GM23338 (cell line): Measurements from ENCODE around the gene ATXN7L2. TPM values are rescaled to one million over a fixed set of nuclear protein-coding genes. Genes with fewer than 3 reads are reported as not detected.
"Not testable (repeated sequence)": the region's sequence is repeated elsewhere in the genome, so short reads cannot be mapped to it uniquely, and the experiment has no call there.

Source experiments
- ATAC-seq: fragments of 200-7000 bp; cut with Tn5 transposase; 3 replicates; pipeline ENCODE4 v1.9.1; 2020
- DNase-seq: peaks from one replicate; pipeline ENCODE4 v3.0.0-alpha.2; 2015; ENCODE audit warnings: low spot score
- H2AFZ ChIP-seq: fragments of 200-600 bp; sonication (generic); 2 replicates; pipeline ENCODE4 v1.8.0; 2016; ENCODE audit warnings: antibody characterized with exemption, mild to moderate bottlenecking, moderate library complexity
- H3F3A ChIP-seq: fragments of 200-600 bp; sonication (generic); replicated peaks from 2 replicates; pipeline ENCODE4 v1.8.0; 2017; ENCODE audit warnings: antibody characterized with exemption, mixed run types, low read depth
- H3K27ac ChIP-seq: fragments of 200-600 bp; sonication (generic); 2 replicates; pipeline ENCODE4 v1.6.1; 2016; ENCODE audit warnings: low read depth
- H3K27me3 ChIP-seq: fragments of 200-600 bp; sonication (generic); 2 replicates; pipeline ENCODE4 v1.8.0; 2016; ENCODE audit warnings: mild to moderate bottlenecking, mixed run types, moderate library complexity; ENCODE audit not compliant: insufficient read depth
- H3K36me3 ChIP-seq: fragments of 200-600 bp; sonication (generic); 2 replicates; pipeline ENCODE4 v1.8.0; 2016; ENCODE audit warnings: mild to moderate bottlenecking; ENCODE audit not compliant: insufficient read depth
- H3K4me1 ChIP-seq: fragments of 200-600 bp; sonication (generic); 2 replicates; pipeline ENCODE4 v1.8.0; 2016; ENCODE audit warnings: mild to moderate bottlenecking, moderate library complexity; ENCODE audit not compliant: insufficient read depth
- H3K4me2 ChIP-seq: fragments of 200-600 bp; sonication (generic); 2 replicates; pipeline ENCODE4 v1.7.1; 2017; ENCODE audit warnings: mixed run types
- H3K4me3 ChIP-seq: fragments of 200-600 bp; sonication (generic); 2 replicates; pipeline ENCODE4 v1.6.1; 2016; ENCODE audit warnings: mixed run types
- H3K79me2 ChIP-seq: fragments of 200-600 bp; sonication (generic); replicated peaks from 2 replicates; pipeline ENCODE4 v1.8.0; 2017; ENCODE audit warnings: mild to moderate bottlenecking; ENCODE audit not compliant: insufficient read depth
- H3K9me2 ChIP-seq: fragments of 200-600 bp; sonication (generic); 2 replicates; pipeline ENCODE4 v1.8.0; 2017; ENCODE audit not compliant: insufficient read depth
- H4K20me1 ChIP-seq: fragments of 200-600 bp; sonication (generic); replicated peaks from 2 replicates; pipeline ENCODE4 v1.8.0; 2017; ENCODE audit warnings: mild to moderate bottlenecking; ENCODE audit not compliant: insufficient read depth
- H3K27ac Mint-ChIP-seq: 2 replicates; pipeline ENCODE4 v1.8.0; 2020; ENCODE audit warnings: inconsistent platforms, mild to moderate bottlenecking, moderate library complexity, mixed read lengths
- H3K27me3 Mint-ChIP-seq: 3 replicates; pipeline ENCODE4 v1.8.0; 2022; ENCODE audit warnings: low read depth, mild to moderate bottlenecking, moderate library complexity, mixed read lengths, inconsistent platforms; ENCODE audit not compliant: insufficient read depth, poor library complexity
- H3K36me3 Mint-ChIP-seq: 3 replicates; pipeline ENCODE4 v1.8.0; 2021; ENCODE audit warnings: low read depth, mild to moderate bottlenecking, inconsistent platforms, moderate library complexity, mixed read lengths
- H3K4me1 Mint-ChIP-seq: 3 replicates; pipeline ENCODE4 v1.8.0; 2020; ENCODE audit warnings: mild to moderate bottlenecking, inconsistent platforms, mixed read lengths
- H3K4me3 Mint-ChIP-seq: 3 replicates; pipeline ENCODE4 v1.8.0; 2021; ENCODE audit warnings: moderate library complexity, mild to moderate bottlenecking, inconsistent platforms, mixed read lengths
- H3K9me3 Mint-ChIP-seq: 3 replicates; pipeline ENCODE4 v1.8.0; 2020; ENCODE audit warnings: moderate library complexity, mild to moderate bottlenecking, inconsistent platforms, mixed read lengths
- CREB1 ChIP-seq: fragments of 250-450 bp; sonication (Bioruptor Pico); IDR thresholded peaks from 2 replicates; pipeline ENCODE4 v1.5.0; 2020; ENCODE audit warnings: low read depth, mild to moderate bottlenecking, moderate library complexity
- CTCF ChIP-seq, 2 experiments: fragments of 200-600 bp in 1 of 2; sonication (generic) in 1 of 2; conservative IDR thresholded peaks; 2 replicates each; pipeline versions ENCODE4 v1.5.1 to v1.6.1; 2016 to 2017; ENCODE audit warnings: antibody characterized with exemption in 2 of 2, low read depth in 2 of 2, mild to moderate bottlenecking in 2 of 2, moderate library complexity in 1 of 2
- EZH2 ChIP-seq: fragments of 200-600 bp; sonication (generic); IDR thresholded peaks from one replicate; pipeline ENCODE4 v1.8.0; 2017; ENCODE audit warnings: antibody characterized with exemption, mild to moderate bottlenecking, low read depth; ENCODE audit not compliant: unreplicated experiment
- EZH2phosphoT487 ChIP-seq: fragments of 200-600 bp; sonication (generic); IDR thresholded peaks from one replicate; pipeline ENCODE4 v1.8.1; 2018; ENCODE audit warnings: antibody characterized with exemption; ENCODE audit not compliant: unreplicated experiment
- NANOG ChIP-seq: IDR thresholded peaks from 2 replicates; pipeline ENCODE4 v1.6.1; 2016; ENCODE audit warnings: antibody characterized with exemption, borderline replicate concordance
- POLR2AphosphoS5 ChIP-seq: IDR thresholded peaks from 2 replicates; pipeline ENCODE4 v1.6.1; 2016; ENCODE audit warnings: antibody characterized with exemption, low read depth
- STAT1 ChIP-seq: IDR thresholded peaks from one replicate; pipeline ENCODE4 v1.6.1; 2016; ENCODE audit warnings: antibody characterized with exemption; ENCODE audit not compliant: unreplicated experiment
- ZNF331 ChIP-seq: fragments of 250-450 bp; sonication (Bioruptor Pico); IDR thresholded peaks from 2 replicates; pipeline ENCODE4 v1.5.0; 2020; ENCODE audit warnings: low read depth, mild to moderate bottlenecking, moderate library complexity
- ZNF462 ChIP-seq: fragments of 250-450 bp; sonication (Bioruptor Pico); IDR thresholded peaks from 2 replicates; pipeline ENCODE4 v1.5.0; 2020; ENCODE audit warnings: mild to moderate bottlenecking, moderate library complexity
- polyA plus RNA-seq: library from polyadenylated mRNA; unstranded; fragments of >200 nt; fragmentation: Nextera tagmentation; extraction: Ambion mirVana; gene quantifications from 2 replicates; pipeline ENCODE4 v1.2.1, GENCODE V29; 2016
- total RNA-seq: library from RNA; depleted of rRNA; stranded (reverse); fragments of >200 nt; shearing (Covaris generic); gene quantifications from 2 replicates; pipeline ENCODE4 v1.2.3, GENCODE V29; 2014

The ATXN7L2 gene
- total and polyA plus RNA-seq, 2 experiments from 2014 or later: 8.0 to 9.9 TPM

GRCh38 chr1:109444346-109444745, 39.4 kb upstream of the ATXN7L2 start (continued):
- TF ChIP-seq CTCF (conservative IDR thresholded peaks at IDR 0.05; ENCODE audit: low read depth in 2 of 2) (no peak), POLR2AphosphoS5 (no peak), ZNF331 (no peak), EZH2phosphoT487 (no peak)

GRCh38 chr1:109445949-109446695, 37.6 kb upstream of the ATXN7L2 start:
- not testable (repeated sequence) for H3K27ac ChIP-seq, H3K27me3 Mint-ChIP-seq, H3K4me2 ChIP-seq, H4K20me1 ChIP-seq, H3K9me3 Mint-ChIP-seq, H3K4me1 Mint-ChIP-seq, H3K4me3 Mint-ChIP-seq, H3K4me1 ChIP-seq, H3K36me3 Mint-ChIP-seq, H3K27me3 ChIP-seq, H2AFZ ChIP-seq, H3K27ac Mint-ChIP-seq, H3K4me3 ChIP-seq, H3K36me3 ChIP-seq, H3F3A ChIP-seq, H3K79me2 ChIP-seq, H3K9me2 ChIP-seq, DNase-seq, ATAC-seq

- H3K4me3 ChIP-seq: no peak overlapping the region
- ATAC-seq (no peak), DNase-seq (no peak)
- H3K27me3 ChIP-seq: no peaks in the 10 kb centered on the region
- H3K4me1 ChIP-seq: no peaks in the 10 kb centered on the region
- H3K4me3 Mint-ChIP-seq: no peak overlapping the region
- 0 out of 3 replicates have a peak, but pooled peaks cover 6% of the 10 kb centered on the region for H3K9me3 Mint-ChIP-seq
- H4K20me1 ChIP-seq: no peaks in the 10 kb centered on the region
- no peaks in the 10 kb centered on the region for H3K9me2 ChIP-seq
- no peaks in the 10 kb centered on the region for H3K4me1 Mint-ChIP-seq
- no peaks in the 10 kb centered on the region for H3F3A ChIP-seq
- H3K27ac ChIP-seq: no peak overlapping the region
- no peak overlapping the region for H3K4me2 ChIP-seq
- no peaks in the 10 kb centered on the region for H3K36me3 ChIP-seq
- no peak for TF ChIP-seq CREB1
- TF ChIP-seq POLR2AphosphoS5: no peak
- TF ChIP-seq STAT1: no peak
- TF ChIP-seq NANOG: no peak
- TF ChIP-seq EZH2: no peak
- TF ChIP-seq ZNF462 (CRISPR knock-in tag): no peak
- no peak overlapping the region for H2AFZ ChIP-seq
- no peak overlapping the region for H3K27ac Mint-ChIP-seq
- no peaks in the 10 kb centered on the region for H3K36me3 Mint-ChIP-seq
- no peaks in the 10 kb centered on the region for H3K79me2 ChIP-seq
- peaks cover 3% of the 10 kb centered on the region for H3K27me3 Mint-ChIP-seq
These were observed 36.2 kb upstream of the ATXN7L2 start for GRCh38 chr1:109447524-109447923.
